Stomach (tissue), 4 donors: ENCODE results near the gene SPAG16.
"Not testable (repeated sequence)": the region's sequence is repeated elsewhere in the genome, so short reads cannot be mapped to it uniquely, and the experiment has no call there.

Experiments used
- POLR2A ChIP-seq, 4 donors: fragments of 450-650 bp; IDR thresholded peaks; one replicate each; pipeline ENCODE4 v1.6.1; 2016; ENCODE audit warnings: antibody characterized with exemption in 4 of 4, control low read depth in 2 of 4, mild to moderate bottlenecking in 1 of 4, moderate library complexity in 1 of 4
- POLR2AphosphoS5 ChIP-seq, 3 donors: sonication (generic); formaldehyde crosslinking; IDR thresholded peaks; one replicate each; pipeline ENCODE4 v1.6.1; 2016; ENCODE audit warnings: antibody characterized with exemption in 3 of 3
- TF ChIP-seq, protein P1 (sequence below), 7 experiments: fragments of 450-650 bp in 4 of 7; fragments of 200-600 bp in 3 of 7; sonication (generic) in 3 of 7; IDR thresholded peaks; one replicate each; pipeline ENCODE4 v1.5.1; 2016 to 2019; ENCODE audit warnings: antibody characterized with exemption in 7 of 7, control low read depth in 2 of 7, mild to moderate bottlenecking in 1 of 7

DNA sequence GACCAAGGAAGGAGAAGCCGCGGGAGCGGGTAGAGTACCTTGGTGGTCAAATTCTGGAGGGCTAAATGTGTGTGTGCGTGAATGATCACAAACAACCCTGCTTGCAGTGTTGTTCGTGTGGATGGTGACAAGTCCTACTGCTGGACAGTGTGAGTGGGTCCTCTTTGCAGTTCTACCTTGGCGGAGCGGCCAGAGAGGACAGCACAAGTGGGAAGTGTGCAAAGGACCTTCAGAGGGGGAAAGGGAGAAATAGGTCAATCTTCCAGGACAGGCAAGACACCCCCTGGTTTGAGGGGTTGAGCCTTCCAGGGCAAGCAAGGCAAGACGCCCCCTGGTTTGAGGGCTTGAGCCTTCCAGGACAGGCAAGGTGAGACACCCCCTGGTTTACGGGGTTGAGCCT, 122.8 kb downstream of the SPAG16 start:
- not testable (repeated sequence) for TF ChIP-seq POLR2A, POLR2AphosphoS5 (IDR thresholded peaks at IDR 0.05)
- TF ChIP-seq, protein P1, sequence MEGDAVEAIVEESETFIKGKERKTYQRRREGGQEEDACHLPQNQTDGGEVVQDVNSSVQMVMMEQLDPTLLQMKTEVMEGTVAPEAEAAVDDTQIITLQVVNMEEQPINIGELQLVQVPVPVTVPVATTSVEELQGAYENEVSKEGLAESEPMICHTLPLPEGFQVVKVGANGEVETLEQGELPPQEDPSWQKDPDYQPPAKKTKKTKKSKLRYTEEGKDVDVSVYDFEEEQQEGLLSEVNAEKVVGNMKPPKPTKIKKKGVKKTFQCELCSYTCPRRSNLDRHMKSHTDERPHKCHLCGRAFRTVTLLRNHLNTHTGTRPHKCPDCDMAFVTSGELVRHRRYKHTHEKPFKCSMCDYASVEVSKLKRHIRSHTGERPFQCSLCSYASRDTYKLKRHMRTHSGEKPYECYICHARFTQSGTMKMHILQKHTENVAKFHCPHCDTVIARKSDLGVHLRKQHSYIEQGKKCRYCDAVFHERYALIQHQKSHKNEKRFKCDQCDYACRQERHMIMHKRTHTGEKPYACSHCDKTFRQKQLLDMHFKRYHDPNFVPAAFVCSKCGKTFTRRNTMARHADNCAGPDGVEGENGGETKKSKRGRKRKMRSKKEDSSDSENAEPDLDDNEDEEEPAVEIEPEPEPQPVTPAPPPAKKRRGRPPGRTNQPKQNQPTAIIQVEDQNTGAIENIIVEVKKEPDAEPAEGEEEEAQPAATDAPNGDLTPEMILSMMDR (IDR thresholded peaks at IDR 0.05): not testable (repeated sequence)
